Midbrain (tissue), 1 donor: Measurements from ENCODE around the gene LASP1NB.
"Not testable (repeated sequence)": the region's sequence is repeated elsewhere in the genome, so short reads cannot be mapped to it uniquely, and the experiment has no call there.

Source experiments
- DNase-seq: peaks from one replicate; lab custom pipeline; 2025; lab: John Stamatoyannopoulos, UW

The LASP1NB gene

DNA sequence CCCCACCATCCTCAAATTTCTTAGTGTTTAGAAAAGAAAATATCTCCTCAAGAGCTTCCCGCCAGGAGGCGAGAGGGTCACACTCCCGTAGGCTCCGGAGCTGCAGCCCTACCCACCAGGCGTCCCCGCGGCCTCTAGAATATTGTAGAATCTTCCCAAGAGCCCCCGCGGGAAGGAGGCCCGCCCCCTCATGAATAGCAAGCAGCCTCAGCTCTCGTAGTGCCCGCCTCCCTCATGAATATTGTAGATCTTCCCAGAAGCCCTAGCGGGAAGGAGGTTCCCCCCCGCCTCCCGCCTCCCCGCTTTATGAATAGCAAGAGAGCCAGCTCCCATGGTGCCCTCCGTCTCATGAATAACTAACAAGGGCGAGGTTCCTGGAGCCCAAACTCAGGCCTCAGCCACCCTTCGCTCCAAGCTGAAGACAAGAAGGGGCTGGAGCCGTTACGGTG is 41.9 kb downstream of the LASP1NB start, which contains the start of gene FBXO47:
FBXO47 (minus strand) TSS at position 114 of the 449 bp plus-strand sequence. CDS start 4,378 bp downstream, outside the sequence.
- DNase-seq, result peak; percentile 85

DNA sequence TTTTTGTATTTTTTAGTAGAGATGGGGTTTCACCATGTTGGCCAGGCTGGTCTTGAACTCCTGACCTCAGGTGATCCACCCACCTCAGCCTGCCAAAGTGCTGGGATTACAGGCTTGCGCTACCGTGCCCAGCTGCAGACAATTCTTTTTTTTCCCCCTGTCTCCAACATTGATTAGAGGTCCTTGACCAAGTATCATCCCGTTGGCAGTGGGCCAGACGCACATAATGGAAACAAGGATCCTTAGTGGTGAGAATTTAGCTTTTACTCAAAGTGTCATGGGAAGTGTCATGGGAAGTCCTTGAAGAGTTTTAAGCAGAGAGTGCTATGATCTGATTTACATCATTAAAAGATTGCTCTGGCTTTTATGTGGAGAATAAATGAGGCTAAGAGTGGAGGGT is 43.9 kb downstream of the LASP1NB start:
- no peak for DNase-seq

DNA sequence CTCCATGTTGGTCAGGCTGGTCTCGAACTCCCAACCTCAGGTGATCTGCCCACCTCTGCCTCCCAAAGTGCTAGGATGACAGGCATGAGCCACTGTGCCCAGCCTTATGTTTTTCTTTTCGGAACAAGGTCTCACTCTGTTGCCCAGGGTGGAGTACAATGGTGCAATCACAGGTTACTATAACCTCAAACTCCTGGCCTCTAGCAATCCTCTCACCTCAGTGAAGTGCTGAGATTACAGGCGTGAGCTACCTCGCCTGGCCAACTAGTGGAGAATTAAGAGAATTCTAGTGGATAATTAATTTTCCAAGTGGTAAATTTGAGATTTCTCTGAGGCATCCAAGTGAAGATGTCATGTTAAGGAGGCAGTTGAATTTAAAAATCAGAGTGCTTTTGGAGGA is 44.7 kb downstream of the LASP1NB start:
- no peak for DNase-seq

DNA sequence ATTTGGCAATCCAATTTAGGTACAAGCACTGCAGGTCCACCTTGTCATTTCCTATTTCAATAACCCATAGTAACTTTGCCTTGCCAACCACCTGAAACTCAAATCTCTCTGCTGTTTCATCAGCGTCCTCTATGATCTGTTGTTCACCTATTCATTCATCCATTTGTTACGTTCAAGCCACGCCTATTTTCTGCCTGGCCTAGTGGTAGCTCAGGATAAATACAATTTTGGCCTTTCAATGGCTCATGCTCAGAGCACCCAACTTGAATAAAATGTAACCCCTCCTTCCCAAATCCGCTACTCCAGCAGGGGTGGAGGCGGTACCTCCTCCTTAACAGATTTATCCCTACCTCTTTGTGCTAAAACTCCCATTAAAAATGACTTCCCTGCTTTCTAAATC is 45.4 kb downstream of the LASP1NB start:
- DNase-seq, result no peak

DNA sequence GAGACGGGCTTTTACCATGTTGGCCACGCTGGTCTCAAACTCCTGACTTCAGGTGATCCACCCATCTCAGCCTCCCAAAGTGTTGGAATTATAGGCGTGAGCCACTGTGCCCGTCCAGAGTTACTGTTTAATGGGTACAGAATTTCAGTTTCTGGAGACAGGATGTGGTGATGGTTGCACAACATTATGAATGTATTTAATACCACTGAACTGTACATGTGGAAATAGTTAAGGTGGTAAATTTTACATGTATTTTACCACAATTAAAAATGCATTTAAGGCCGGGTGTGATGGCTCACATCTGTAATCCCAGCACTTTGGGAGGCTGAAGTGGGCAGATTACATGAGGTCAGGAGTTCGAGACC is 50.8 kb downstream of the LASP1NB start:
- not testable (repeated sequence) for DNase-seq

DNA sequence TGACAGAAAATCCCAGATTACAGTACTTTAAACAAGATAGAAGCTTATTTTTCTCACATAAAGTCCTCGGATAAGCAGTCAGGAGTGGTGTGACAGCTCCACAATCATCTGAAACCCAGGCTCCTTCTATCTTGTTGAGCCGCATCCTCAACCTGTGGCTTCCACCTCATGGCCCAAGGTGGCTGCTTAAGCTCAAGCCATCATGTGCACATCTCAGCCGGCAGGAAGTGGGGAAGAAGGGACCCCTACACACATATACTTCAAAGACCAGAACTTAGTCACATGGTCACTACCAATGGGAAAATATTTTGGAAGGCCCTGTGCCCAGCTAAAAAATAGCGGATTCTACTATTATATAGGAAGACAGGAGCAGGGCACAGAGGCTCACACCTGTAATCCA is 52.8 kb downstream of the LASP1NB start:
- DNase-seq, result no peak
